Activated B cell treated with CpG ODN at 0.5 μM for 24 hours (primary cell): ENCODE measurements around the gene GNAZ. TPM values are rescaled to one million over a fixed set of nuclear protein-coding genes. Genes with fewer than 3 reads are reported as not detected.
A peak's percentile ranks its signal among the peaks of the same experiment; 100 is the strongest.

Experiments
- ATAC-seq: fragments of 200-7000 bp; cut with Tn5 transposase; one replicate; pipeline ENCODE4 v1.10.0; 2021; ENCODE audit warnings: low read depth, mild to moderate bottlenecking, moderate library complexity
- CTCF ChIA-PET: fragments of 350-600 bp; sonication (Branson Sonifier 250); formaldehyde crosslinking; loops from one replicate; lab custom pipeline; 2021; ENCODE audit warnings: antibody characterized with exemption; lab: Charles Lee
- POLR2A ChIA-PET: fragments of 350-600 bp; sonication (Branson Sonifier 250); formaldehyde crosslinking; loops from one replicate; lab custom pipeline; 2021; ENCODE audit warnings: antibody characterized with exemption; lab: Charles Lee
- DNase-seq: peaks from one replicate; pipeline ENCODE4 v3.0.0; 2022
- H3K27ac Mint-ChIP-seq: one replicate; pipeline ENCODE4 v1.8.0; 2020; ENCODE audit warnings: mixed read lengths
- H3K27me3 Mint-ChIP-seq: one replicate; pipeline ENCODE4 v1.8.0; 2021; ENCODE audit warnings: mixed read lengths
- H3K36me3 Mint-ChIP-seq: one replicate; pipeline ENCODE4 v1.8.0; 2021; ENCODE audit warnings: low read depth, mixed read lengths
- H3K4me1 Mint-ChIP-seq: one replicate; pipeline ENCODE4 v1.8.0; 2021; ENCODE audit warnings: mixed read lengths
- H3K4me3 Mint-ChIP-seq: one replicate; pipeline ENCODE4 v1.8.0; 2020; ENCODE audit warnings: mild to moderate bottlenecking, mixed read lengths
- H3K9me3 Mint-ChIP-seq: one replicate; pipeline ENCODE4 v1.8.0; 2020; ENCODE audit warnings: mixed read lengths
- intact Hi-C: fragments of 100-400 bp; cut with micrococcal nuclease; formaldehyde crosslinking; loops from one replicate; pipeline ENCODE4 v1.15.1; 2024
- total RNA-seq: library from RNA; stranded (reverse); gene quantifications from 2 replicates; pipeline ENCODE4 v1.2.3, GENCODE V29; 2022
- TF ChIP-seq, protein P1 (sequence below): fragments of 200-600 bp; IDR thresholded peaks from one replicate; pipeline ENCODE4 v1.8.0; 2022; ENCODE audit warnings: antibody characterized with exemption, mild to moderate bottlenecking

The GNAZ gene
- total RNA-seq, 1 donor from 2014 or later = 12.2 TPM

GRCh38 chr22:23065069-23065451 lies 5.3 kb upstream of the GNAZ start:
- Mint-ChIP-seq H3K27me3 (peaks cover 2% of the 10 kb centered on the region), H3K4me3 (no peak overlapping the region), H3K4me1 (peaks cover 23% of the 10 kb centered on the region), H3K36me3 (no peaks in the 10 kb centered on the region), H3K27ac (no peak overlapping the region), H3K9me3 (no peaks in the 10 kb centered on the region)
- DNase-seq = peak; percentile 7
- TF ChIP-seq, protein P1, sequence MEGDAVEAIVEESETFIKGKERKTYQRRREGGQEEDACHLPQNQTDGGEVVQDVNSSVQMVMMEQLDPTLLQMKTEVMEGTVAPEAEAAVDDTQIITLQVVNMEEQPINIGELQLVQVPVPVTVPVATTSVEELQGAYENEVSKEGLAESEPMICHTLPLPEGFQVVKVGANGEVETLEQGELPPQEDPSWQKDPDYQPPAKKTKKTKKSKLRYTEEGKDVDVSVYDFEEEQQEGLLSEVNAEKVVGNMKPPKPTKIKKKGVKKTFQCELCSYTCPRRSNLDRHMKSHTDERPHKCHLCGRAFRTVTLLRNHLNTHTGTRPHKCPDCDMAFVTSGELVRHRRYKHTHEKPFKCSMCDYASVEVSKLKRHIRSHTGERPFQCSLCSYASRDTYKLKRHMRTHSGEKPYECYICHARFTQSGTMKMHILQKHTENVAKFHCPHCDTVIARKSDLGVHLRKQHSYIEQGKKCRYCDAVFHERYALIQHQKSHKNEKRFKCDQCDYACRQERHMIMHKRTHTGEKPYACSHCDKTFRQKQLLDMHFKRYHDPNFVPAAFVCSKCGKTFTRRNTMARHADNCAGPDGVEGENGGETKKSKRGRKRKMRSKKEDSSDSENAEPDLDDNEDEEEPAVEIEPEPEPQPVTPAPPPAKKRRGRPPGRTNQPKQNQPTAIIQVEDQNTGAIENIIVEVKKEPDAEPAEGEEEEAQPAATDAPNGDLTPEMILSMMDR = no peak
- intact Hi-C loops = no loop called here
- CTCF ChIA-PET = no interaction called here
- POLR2A ChIA-PET = interaction anchor here (0.6 kb wide), 1 partner anchor 1128 kb away, joined by 6 read pairs; no protein-coding TSS in a partner anchor
- no peak for ATAC-seq

- POLR2A ChIA-PET = interaction anchor here (0.6 to 1.0 kb wide), 2 partner anchors 29 to 1129 kb away, joined by 3 to 6 read pairs; no protein-coding TSS in a partner anchor
- Mint-ChIP-seq H3K36me3 (no peaks in the 10 kb centered on the region), H3K27me3 (peaks cover under 1% of the 10 kb centered on the region), H3K4me1 (peaks cover 23% of the 10 kb centered on the region), H3K9me3 (no peaks in the 10 kb centered on the region), H3K4me3 (no peak overlapping the region), H3K27ac (no peak overlapping the region)
- ATAC-seq (no peak), DNase-seq (no peak)
- intact Hi-C loops = no loop called here
- CTCF ChIA-PET = no interaction called here
- TF ChIP-seq, protein P1 = no peak
These were observed 4.7 kb upstream of the GNAZ start for GRCh38 chr22:23065495-23066122.

DNA sequence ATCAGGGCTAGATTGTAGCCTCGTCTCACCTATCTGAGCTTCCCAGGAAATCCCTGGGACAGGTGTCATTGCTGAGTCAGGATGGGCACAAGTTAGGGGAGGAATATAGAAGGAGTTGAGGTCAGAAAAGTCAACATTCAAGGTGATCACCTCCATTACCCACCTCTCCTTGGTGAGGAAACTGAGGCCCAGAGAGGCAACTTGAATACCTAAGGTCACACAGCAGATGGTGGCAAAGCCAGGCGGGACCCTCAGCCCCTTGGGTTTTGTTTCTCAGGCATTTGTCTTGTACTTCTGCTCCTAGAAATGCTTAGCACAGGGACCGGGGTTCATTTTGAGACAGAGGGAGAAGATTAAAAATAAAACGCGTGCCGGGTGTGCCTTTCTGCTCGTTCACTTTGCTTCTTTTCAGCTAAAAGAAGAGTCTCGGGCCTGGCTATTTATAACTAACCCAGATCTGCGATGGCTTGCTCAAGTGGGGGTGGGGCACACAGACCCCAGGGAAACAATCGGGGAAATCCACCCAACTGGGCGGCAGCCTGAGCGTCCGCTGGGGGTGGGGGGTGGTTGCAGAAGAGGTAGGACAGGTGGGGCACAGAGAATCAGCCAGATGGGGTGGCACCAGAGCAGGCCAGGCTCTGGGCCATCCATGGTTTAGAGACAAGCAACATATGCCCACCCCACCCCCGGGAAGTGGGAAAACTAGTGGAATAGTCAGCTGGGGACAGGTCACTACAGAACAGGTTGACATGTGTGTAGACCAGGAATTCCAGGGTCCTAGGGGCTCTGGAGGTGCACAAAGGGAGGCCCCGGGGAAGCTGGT lies 3.9 kb upstream of the GNAZ start:
- POLR2A ChIA-PET = interaction anchor here (1.0 kb wide), 1 partner anchor 29 kb away, joined by 3 read pairs; no protein-coding TSS in a partner anchor
- Mint-ChIP-seq H3K4me1 (peaks cover 29% of the 10 kb centered on the region), H3K36me3 (no peaks in the 10 kb centered on the region), H3K27me3 (no peaks in the 10 kb centered on the region), H3K27ac (no peak overlapping the region), H3K4me3 (no peak overlapping the region), H3K9me3 (no peaks in the 10 kb centered on the region)
- ATAC-seq = no peak
- peak; percentile 14 for DNase-seq
- intact Hi-C loops = no loop called here
- TF ChIP-seq, protein P1 = no peak
- CTCF ChIA-PET = no interaction called here

DNA sequence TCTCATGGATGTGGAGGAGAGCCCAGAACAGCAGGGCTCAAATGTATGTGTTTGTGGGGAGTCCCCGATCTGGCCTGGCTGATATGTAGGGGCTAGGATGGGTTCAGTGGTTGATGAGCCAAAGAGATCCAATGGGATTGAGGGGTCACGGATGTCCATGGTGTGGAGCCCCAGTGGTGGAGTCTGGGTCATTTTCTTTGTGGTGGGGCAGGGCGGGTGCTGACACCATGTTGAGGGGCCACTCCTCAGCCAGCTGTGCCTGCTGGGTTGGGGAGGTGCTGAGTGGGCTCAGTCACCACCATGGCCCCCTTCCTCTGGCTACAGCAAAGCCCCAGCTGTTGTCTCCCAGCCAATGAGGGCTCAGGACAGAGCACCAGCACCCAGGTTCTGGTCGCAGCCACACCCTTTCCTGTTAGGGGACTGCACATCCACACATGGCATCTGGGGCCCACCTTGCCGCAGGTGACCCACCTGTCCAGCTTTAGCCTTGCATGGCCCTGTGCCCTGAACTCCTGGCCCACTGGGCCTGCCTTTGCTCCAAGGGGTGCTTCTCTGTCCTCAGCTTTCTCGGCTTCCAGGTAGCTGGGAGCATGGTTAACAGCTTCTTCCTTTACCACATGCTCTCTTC lies 3.2 kb upstream of the GNAZ start:
- intact Hi-C loops = no loop called here
- Mint-ChIP-seq H3K4me3 (no peak overlapping the region), H3K36me3 (no peaks in the 10 kb centered on the region), H3K4me1 (peaks cover 36% of the 10 kb centered on the region), H3K9me3 (no peaks in the 10 kb centered on the region), H3K27me3 (no peaks in the 10 kb centered on the region), H3K27ac (no peak overlapping the region)
- ChIA-PET POLR2A (no interaction called here), CTCF (no interaction called here)
- TF ChIP-seq, protein P1 = no peak
- DNase-seq (peak; percentile 14), ATAC-seq (no peak)

DNA sequence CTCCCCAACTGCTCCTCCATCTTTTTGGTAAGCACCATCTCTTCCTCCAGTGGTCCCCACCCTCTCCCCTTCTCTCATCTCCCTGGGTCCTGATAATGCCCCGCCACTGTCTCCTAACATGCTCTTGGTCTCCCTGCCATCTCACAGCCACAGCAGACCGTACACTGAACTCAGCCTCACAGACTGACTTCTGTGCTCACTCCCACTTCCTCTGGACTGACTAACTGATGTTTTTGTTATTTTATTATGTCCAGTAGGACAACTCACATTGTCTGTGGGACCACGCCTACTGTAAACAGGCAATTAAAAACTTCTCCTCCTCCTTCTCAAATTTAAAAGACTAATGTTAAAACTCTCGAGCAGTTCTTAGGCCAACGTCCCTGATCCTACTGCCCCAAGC lies 2.6 kb upstream of the GNAZ start:
- Mint-ChIP-seq H3K36me3 (no peaks in the 10 kb centered on the region), H3K4me1 (peaks cover 38% of the 10 kb centered on the region), H3K27me3 (no peaks in the 10 kb centered on the region), H3K9me3 (no peaks in the 10 kb centered on the region), H3K4me3 (no peak overlapping the region), H3K27ac (no peak overlapping the region)
- ChIA-PET POLR2A (no interaction called here), CTCF (no interaction called here)
- intact Hi-C loops = no loop called here
- DNase-seq = peak; percentile 14
- TF ChIP-seq, protein P1 = no peak
- ATAC-seq = no peak
